Activated CD8-positive, alpha-beta memory T cell treated with anti-CD3 and anti-CD28 coated beads for 24 hours (primary cell): ENCODE data around the gene SGO2.
"Not testable (repeated sequence)": the region's sequence is repeated elsewhere in the genome, so short reads cannot be mapped to it uniquely, and the experiment has no call there.

Experiments
- DNase-seq: peaks from one replicate; pipeline ENCODE4 v3.0.0-alpha.2; 2020

The SGO2 gene

GRCh38 chr2:200599206-200599605 lies 73.2 kb downstream of the SGO2 start:
- no peak for DNase-seq

DNA sequence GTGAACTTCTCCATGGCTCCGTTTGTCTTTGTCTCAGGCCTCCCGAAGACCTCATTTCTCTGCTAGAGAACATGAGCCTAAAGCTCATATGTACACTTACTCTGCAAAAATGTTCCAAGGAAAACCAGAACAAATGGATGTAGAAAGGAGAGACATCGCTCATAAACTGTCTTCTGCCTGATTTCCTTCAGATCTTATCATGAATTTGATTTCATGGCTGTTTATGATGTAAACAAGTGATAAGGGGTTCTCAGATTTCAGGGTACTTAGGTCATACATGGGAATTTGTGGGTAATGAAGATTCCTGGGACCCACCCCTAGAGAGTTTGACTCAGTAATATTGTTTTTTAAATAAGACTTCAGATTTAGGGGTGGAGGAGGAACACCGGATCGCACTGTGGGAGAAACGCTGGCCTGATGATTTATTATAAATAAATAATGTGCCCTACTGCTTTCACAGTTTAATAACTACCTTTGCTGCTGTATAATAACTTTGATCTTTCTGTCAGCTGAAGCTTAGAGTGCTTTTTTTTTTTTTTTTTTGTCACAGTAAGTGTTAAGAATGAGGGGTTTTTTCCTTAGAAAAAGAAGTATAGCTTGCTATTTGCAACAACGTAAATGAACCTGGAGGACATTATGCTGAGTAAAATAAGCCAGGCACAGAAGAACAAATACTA lies 74.7 kb downstream of the SGO2 start:
- DNase-seq = no peak

GRCh38 chr2:200602584-200602983 lies 76.6 kb downstream of the SGO2 start:
- no peak for DNase-seq

- DNase-seq = no peak
Measured at GRCh38 chr2:200603972-200604371, 78.0 kb downstream of the SGO2 start.

GRCh38 chr2:200604571-200605255 lies 78.7 kb downstream of the SGO2 start:
- no peak for DNase-seq

- no peak for DNase-seq
Measured at GRCh38 chr2:200608341-200609027, 82.5 kb downstream of the SGO2 start.

DNA sequence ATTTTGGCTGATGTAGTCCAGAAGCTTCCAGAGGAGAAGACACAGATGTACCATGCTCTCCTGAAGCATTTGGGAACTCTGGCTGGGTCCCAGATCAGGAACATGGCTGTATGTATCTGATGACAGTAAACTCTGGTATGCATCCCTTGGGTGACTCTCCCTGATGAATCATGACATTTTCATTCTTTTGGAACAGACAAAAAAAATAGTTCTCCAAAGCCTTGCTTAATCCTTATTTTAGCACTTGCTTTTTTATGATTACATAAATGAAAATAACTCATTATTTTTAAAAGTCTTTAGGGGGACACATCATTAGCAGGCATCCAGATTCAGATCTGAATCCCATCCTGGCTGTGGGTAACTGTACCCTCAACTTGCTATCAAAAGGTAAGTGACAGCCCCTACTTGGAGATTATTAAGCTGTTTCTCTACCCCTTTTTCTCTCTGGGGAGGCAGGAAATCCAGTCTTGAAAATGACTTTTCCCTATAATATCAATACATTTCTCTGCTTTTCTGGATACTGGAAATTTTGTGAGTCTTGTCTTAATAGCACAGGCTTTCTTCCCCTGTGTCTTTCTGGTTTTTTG lies 83.1 kb downstream of the SGO2 start:
- no peak for DNase-seq

GRCh38 chr2:200610217-200610616 lies 84.2 kb downstream of the SGO2 start:
- DNase-seq = not testable (repeated sequence)

GRCh38 chr2:200613692-200614091 lies 87.7 kb downstream of the SGO2 start:
- DNase-seq = no peak

- no peak for DNase-seq
Measured at GRCh38 chr2:200614249-200614648, 88.2 kb downstream of the SGO2 start.

DNA sequence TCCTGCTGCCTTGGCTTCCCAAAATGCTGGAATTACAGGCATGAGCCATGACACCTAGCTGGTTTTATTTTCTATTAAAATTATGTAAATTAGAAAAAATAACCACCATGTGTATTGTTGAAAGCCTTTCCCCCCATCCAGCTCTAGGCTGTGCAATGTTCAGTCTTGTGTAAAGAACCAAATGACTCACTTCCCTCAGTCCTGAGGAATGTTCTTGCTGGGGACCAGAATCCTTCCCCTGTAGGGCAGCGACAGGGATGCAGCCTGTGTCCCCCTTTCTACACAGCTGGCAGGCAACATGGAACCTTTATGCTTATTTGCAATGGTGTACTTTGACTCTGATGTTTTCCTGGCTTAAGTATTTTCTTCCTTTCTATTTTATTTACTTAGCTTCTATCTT lies 89.2 kb downstream of the SGO2 start:
- DNase-seq = no peak

- no peak for DNase-seq
Measured at GRCh38 chr2:200616193-200616592, 90.2 kb downstream of the SGO2 start.

- DNase-seq = no peak
Measured at GRCh38 chr2:200616656-200617055, 90.6 kb downstream of the SGO2 start.

- no peak for DNase-seq
Measured at GRCh38 chr2:200617156-200618053, 91.4 kb downstream of the SGO2 start.

GRCh38 chr2:200618054-200618419 lies 92.0 kb downstream of the SGO2 start:
- DNase-seq = no peak

DNA sequence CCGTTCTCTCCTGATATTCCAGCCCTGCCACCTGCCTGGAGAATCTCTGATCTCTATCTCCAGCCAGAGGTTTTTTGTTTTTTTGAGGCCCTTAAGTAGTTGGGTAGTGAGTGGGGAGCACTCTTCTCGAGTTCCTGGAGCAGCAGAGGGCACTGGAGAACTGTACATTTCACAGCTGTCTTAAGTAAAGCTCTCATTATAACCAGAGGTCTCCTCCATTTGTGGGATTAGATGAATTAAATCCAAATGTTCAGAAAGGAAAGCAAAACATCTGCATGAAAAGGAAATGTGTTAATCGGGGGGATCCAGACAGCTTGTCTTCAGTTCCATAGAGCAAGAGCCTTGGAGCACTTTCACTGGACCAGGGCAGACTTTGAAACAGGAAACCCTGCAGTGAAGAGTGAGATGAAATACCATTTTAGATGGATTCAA lies 92.6 kb downstream of the SGO2 start:
- DNase-seq = no peak

GRCh38 chr2:200619279-200619678 lies 93.3 kb downstream of the SGO2 start:
- no peak for DNase-seq

DNA sequence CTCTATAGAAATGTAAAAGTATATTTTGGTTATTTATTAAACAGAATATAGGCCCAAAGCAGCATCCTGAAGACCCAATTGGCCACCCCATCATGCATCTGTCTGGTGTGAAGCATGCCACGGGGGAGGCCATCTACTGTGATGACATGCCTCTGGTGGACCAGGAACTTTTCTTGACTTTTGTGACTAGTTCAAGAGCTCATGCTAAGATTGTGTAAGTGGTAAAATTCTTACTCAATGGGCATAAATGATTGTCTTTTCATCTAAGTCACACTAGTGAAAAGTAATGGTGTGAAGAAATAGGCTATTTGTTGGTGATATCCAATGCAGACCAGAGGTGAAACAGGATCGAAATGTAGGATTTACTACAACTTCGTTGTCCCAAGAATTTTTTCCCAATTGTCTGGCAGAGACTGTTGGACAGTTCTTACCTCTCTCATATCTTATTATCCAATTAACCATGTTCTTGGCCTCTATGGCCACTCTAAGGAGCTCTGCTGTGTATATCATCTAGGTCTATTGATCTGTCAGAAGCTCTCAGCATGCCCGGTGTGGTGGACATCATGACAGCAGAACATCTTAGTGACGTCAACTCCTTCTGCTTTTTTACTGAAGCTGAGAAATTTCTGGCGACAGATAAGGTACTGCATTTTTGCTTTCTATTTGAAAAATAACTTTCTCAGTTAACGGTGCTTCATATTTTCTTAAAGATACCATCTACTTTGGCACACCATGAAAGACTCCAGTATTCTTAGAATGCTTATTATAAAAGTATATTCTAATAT lies 94.8 kb downstream of the SGO2 start:
- no peak for DNase-seq

DNA sequence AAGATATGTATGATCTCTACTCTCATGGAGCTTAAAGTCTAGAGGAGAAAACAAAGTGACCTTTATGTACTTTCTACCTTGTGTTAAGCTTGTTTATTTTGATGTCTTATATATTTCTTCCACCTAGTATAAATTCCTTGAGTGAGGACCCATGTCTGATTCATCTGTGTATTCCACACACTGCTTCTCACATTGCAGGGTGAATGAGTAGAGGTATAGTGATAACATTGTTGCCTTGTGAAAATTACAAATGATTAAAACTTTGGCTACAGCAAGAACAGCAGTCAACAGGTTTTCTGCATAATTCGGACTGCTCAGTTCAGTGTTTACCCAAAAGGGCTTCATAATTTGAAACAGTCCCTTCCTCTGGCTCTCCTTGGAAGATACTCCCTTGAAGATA lies 96.1 kb downstream of the SGO2 start:
- DNase-seq = no peak

- DNase-seq = no peak
Measured at GRCh38 chr2:200624026-200624425, 98.0 kb downstream of the SGO2 start.

DNA sequence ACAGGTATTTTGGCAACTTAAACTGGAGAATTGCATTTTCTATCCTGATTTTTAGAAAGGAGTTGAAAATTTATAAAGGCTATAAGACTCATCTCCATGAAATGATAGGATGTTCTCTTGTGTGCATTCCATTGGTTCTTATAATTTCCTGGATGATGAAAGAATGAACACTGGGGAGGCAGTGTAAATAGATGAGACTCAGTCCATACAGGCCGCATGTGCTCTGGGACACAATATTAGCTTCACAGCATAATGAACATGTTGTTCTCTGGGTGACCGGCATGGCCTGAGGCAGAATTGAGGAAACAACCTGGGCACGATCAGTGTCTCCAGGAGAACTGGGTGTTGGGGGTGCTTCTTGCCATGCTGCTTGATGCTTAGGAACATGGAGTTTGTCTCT lies 98.7 kb downstream of the SGO2 start:
- DNase-seq = no peak

- no peak for DNase-seq
Measured at GRCh38 chr2:200625282-200625681, 99.3 kb downstream of the SGO2 start.
